H9 (cell line): ENCODE measurements around the gene KLHL1. TPM values are rescaled to one million over a fixed set of nuclear protein-coding genes. Genes with fewer than 3 reads are reported as not detected.

Experiments used
- DNase-seq: peaks from one replicate; pipeline ENCODE4 v3.0.0-alpha.2; 2017
- H2AFZ ChIP-seq: one replicate; pipeline ENCODE4 v1.6.1; 2013; ENCODE audit warnings: mild to moderate bottlenecking, low read length, control low read depth, moderate library complexity
- H2AK5ac ChIP-seq: 2 replicates; pipeline ENCODE4 v1.6.1; 2013; ENCODE audit warnings: low read length, control low read depth, mixed read lengths; ENCODE audit not compliant: insufficient read length
- H2BK120ac ChIP-seq: one replicate; pipeline ENCODE4 v1.6.1; 2013; ENCODE audit warnings: low read depth, mild to moderate bottlenecking, low read length, control low read depth, inconsistent platforms; ENCODE audit not compliant: poor library complexity, severe bottlenecking
- H2BK12ac ChIP-seq: 2 replicates; pipeline ENCODE4 v1.6.1; 2013; ENCODE audit warnings: low read length, control low read depth, mixed read lengths, low read depth; ENCODE audit not compliant: insufficient read length
- H2BK15ac ChIP-seq: 2 replicates; pipeline ENCODE4 v1.6.1; 2013; ENCODE audit warnings: low read depth, low read length, control low read depth
- H2BK20ac ChIP-seq: one replicate; pipeline ENCODE4 v1.6.1; 2013; ENCODE audit warnings: low read depth, mild to moderate bottlenecking, low read length, control low read depth, inconsistent platforms; ENCODE audit not compliant: poor library complexity, severe bottlenecking
- H2BK5ac ChIP-seq: 2 replicates; pipeline ENCODE4 v1.6.1; 2013; ENCODE audit warnings: low read length, control low read depth, mixed read lengths; ENCODE audit not compliant: insufficient read length
- H3K14ac ChIP-seq: 2 replicates; pipeline ENCODE4 v1.6.1; 2013; ENCODE audit warnings: low read length, control low read depth; ENCODE audit not compliant: insufficient read depth
- H3K18ac ChIP-seq: 2 replicates; pipeline ENCODE4 v1.6.1; 2013; ENCODE audit warnings: low read depth, mild to moderate bottlenecking, mixed read lengths, low read length, control low read depth; ENCODE audit not compliant: insufficient read length
- H3K23ac ChIP-seq: 2 replicates; pipeline ENCODE4 v1.6.1; 2013; ENCODE audit warnings: low read length, control low read depth, mixed read lengths, low read depth; ENCODE audit not compliant: insufficient read length
- H3K23me2 ChIP-seq: 2 replicates; pipeline ENCODE4 v1.6.1; 2013; ENCODE audit warnings: low read depth, mild to moderate bottlenecking, mixed read lengths, low read length, control low read depth; ENCODE audit not compliant: insufficient read length, poor library complexity, severe bottlenecking
- H3K27ac ChIP-seq: 2 replicates; pipeline ENCODE4 v1.5.1; 2013; ENCODE audit warnings: low read length, control low read depth, mixed read lengths, low read depth; ENCODE audit not compliant: insufficient read length
- H3K27me3 ChIP-seq: 2 replicates; pipeline ENCODE4 v1.6.1; 2013; ENCODE audit warnings: low read length, control low read depth, inconsistent platforms; ENCODE audit not compliant: insufficient read depth
- H3K4ac ChIP-seq: 2 replicates; pipeline ENCODE4 v1.6.1; 2013; ENCODE audit warnings: low read depth, mild to moderate bottlenecking, control low read depth, inconsistent platforms, low read length, moderate library complexity
- H3K4me1 ChIP-seq: 2 replicates; pipeline ENCODE4 v1.6.1; 2013; ENCODE audit warnings: low read length, control low read depth, inconsistent platforms; ENCODE audit not compliant: insufficient read depth
- H3K4me2 ChIP-seq: 2 replicates; pipeline ENCODE4 v1.6.1; 2013; ENCODE audit warnings: low read length, control low read depth, mixed read lengths; ENCODE audit not compliant: insufficient read length, insufficient read depth
- H3K56ac ChIP-seq: 2 replicates; pipeline ENCODE4 v1.6.1; 2013; ENCODE audit warnings: low read depth, mild to moderate bottlenecking, mixed read lengths, low read length, control low read depth; ENCODE audit not compliant: insufficient read length
- H3K79me1 ChIP-seq: 2 replicates; pipeline ENCODE4 v1.6.1; 2013; ENCODE audit warnings: low read depth, mild to moderate bottlenecking, moderate library complexity, low read length, control low read depth, inconsistent platforms; ENCODE audit not compliant: insufficient read depth, poor library complexity, severe bottlenecking
- H3K79me2 ChIP-seq: 2 replicates; pipeline ENCODE4 v1.6.1; 2013; ENCODE audit warnings: low read length, control low read depth, inconsistent platforms; ENCODE audit not compliant: insufficient read depth
- H3K9ac ChIP-seq: 2 replicates; pipeline ENCODE4 v1.6.1; 2013; ENCODE audit warnings: low read length, control low read depth, mixed read lengths; ENCODE audit not compliant: insufficient read length; ENCODE audit errors: extremely low read depth
- H3K9me3 ChIP-seq: one replicate; pipeline ENCODE4 v1.6.1; 2013; ENCODE audit warnings: low read depth, low read length, inconsistent platforms; ENCODE audit not compliant: control insufficient read depth
- H3T11ph ChIP-seq: one replicate; pipeline ENCODE4 v1.6.1; 2013; ENCODE audit warnings: mild to moderate bottlenecking, low read length, control low read depth, inconsistent platforms
- H4K20me1 ChIP-seq: one replicate; pipeline ENCODE4 v1.6.1; 2013; ENCODE audit not compliant: control insufficient read depth, insufficient read length, insufficient read depth
- H4K5ac ChIP-seq: 2 replicates; pipeline ENCODE4 v1.6.1; 2013; ENCODE audit warnings: low read depth, mild to moderate bottlenecking, mixed read lengths, low read length, control low read depth; ENCODE audit not compliant: insufficient read length
- H4K8ac ChIP-seq: replicated peaks from 2 replicates; pipeline ENCODE4 v1.6.1; 2013; ENCODE audit warnings: low read length, control low read depth, mixed read lengths, low read depth; ENCODE audit not compliant: insufficient read length
- H4K91ac ChIP-seq: 2 replicates; pipeline ENCODE4 v1.6.1; 2013; ENCODE audit warnings: low read depth, mild to moderate bottlenecking, moderate library complexity, mixed read lengths, low read length, control low read depth; ENCODE audit not compliant: insufficient read length
- H3K27ac Mint-ChIP-seq, 3 experiments: 2 replicates in 2 of 3; 3 replicates in 1 of 3; pipeline ENCODE4 v1.8.0; 2020 to 2021; ENCODE audit warnings: mixed read lengths in 3 of 3, mild to moderate bottlenecking in 1 of 3, moderate library complexity in 1 of 3
- H3K27me3 Mint-ChIP-seq: 2 replicates; pipeline ENCODE4 v1.8.0; 2021; ENCODE audit warnings: low read depth, mild to moderate bottlenecking, moderate library complexity, mixed read lengths
- H3K36me3 Mint-ChIP-seq, 3 experiments: 2 replicates in 2 of 3; 3 replicates in 1 of 3; pipeline ENCODE4 v1.8.0; 2020 to 2021; ENCODE audit warnings: low read depth in 3 of 3, mixed read lengths in 3 of 3; ENCODE audit not compliant: insufficient read depth in 1 of 3
- H3K4me1 Mint-ChIP-seq, 2 experiments: 2 replicates each; pipeline ENCODE4 v1.8.0; 2020; ENCODE audit warnings: mixed read lengths in 2 of 2
- H3K4me3 Mint-ChIP-seq, 2 experiments: 2 replicates in 1 of 2; 3 replicates in 1 of 2; pipeline ENCODE4 v1.8.0; 2020 to 2021; ENCODE audit warnings: mild to moderate bottlenecking in 2 of 2, mixed read lengths in 2 of 2, moderate library complexity in 1 of 2
- H3K9me3 Mint-ChIP-seq, 2 experiments: 2 replicates in 1 of 2; 3 replicates in 1 of 2; pipeline ENCODE4 v1.8.0; 2020; ENCODE audit warnings: mild to moderate bottlenecking in 2 of 2, mixed read lengths in 2 of 2, moderate library complexity in 1 of 2
- WGBS: extraction: QIAGEN DNeasy Blood & Tissue Kit; methylation state at CpG from one replicate; pipeline ENCODE4 v1.1.7; 2013; ENCODE audit warnings: missing lambda C conversion rate, low lambda C conversion rate, mixed read lengths; ENCODE audit not compliant: insufficient read length; ENCODE audit errors: extremely low coverage; 5-methylcytosine and 5-hydroxymethylcytosine counted together
- total RNA-seq: library from RNA; stranded (reverse); gene quantifications from 2 replicates; pipeline ENCODE4 v1.2.1, GENCODE V29; 2021
- TF ChIP-seq, protein P1 (sequence below): fragments of 200-600 bp; sonication (generic); conservative IDR thresholded peaks from 3 replicates; pipeline ENCODE4 v1.8.0; 2021; ENCODE audit warnings: antibody characterized with exemption, mild to moderate bottlenecking

The KLHL1 gene
- total RNA-seq, 1 experiment from 2014 or later, result not detected

DNA sequence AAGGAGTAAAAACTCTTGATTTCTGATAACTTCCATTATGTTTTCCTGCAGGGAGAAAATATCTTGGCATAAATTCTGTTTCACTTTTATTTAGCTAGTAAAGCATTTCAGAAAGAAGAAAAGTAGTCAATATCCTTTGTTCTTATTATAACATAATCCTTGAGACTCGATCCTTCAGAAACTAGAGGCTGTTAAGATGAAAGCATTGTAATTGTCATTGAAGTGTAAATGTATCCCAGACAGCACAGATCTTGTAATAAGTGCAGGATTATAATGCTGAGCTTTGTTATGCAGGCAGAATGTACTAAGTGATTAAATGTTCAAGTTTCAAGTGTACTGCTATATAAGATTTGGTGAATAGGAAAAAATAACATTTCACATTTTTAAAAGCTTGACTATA, 225.8 kb downstream of the KLHL1 start:
- Histone ChIP-seq H4K20me1 (no peaks in the 10 kb centered on the region), H3K79me2 (no peaks in the 10 kb centered on the region), H3K56ac (no peak overlapping the region), H3T11ph (no peak overlapping the region), H3K79me1 (no peaks in the 10 kb centered on the region), H3K27me3 (no peaks in the 10 kb centered on the region), H2BK120ac (no peak overlapping the region), H3K23me2 (no peaks in the 10 kb centered on the region), H3K4me1 (no peaks in the 10 kb centered on the region), H2BK15ac (no peak overlapping the region), H4K8ac (no peak overlapping the region), H4K91ac (no peak overlapping the region), H2AFZ (no peak overlapping the region), H2BK20ac (no peak overlapping the region), H3K9me3 (no peaks in the 10 kb centered on the region), H2BK5ac (no peak overlapping the region), H3K4me2 (no peak overlapping the region), H3K4ac (no peak overlapping the region), H3K18ac (no peak overlapping the region), H3K23ac (no peak overlapping the region), H3K27ac (no peak overlapping the region), H4K5ac (no peak overlapping the region), H3K14ac (no peak overlapping the region), H2BK12ac (no peak overlapping the region), H3K9ac (no peak overlapping the region), H2AK5ac (no peak overlapping the region)
- no peaks in the 10 kb centered on the region for H3K36me3 Mint-ChIP-seq
- no CpG with 5 or more reads among the region's 1 CpG for WGBS
- no peak overlapping the region for H3K27ac Mint-ChIP-seq
- peaks cover 0 to 2% of the 10 kb centered on the region in 2 experiments; a peak in 1 of 5 replicates for H3K9me3 Mint-ChIP-seq
- no peaks in the 10 kb centered on the region for H3K4me1 Mint-ChIP-seq
- DNase-seq, result no peak
- TF ChIP-seq, protein P1, sequence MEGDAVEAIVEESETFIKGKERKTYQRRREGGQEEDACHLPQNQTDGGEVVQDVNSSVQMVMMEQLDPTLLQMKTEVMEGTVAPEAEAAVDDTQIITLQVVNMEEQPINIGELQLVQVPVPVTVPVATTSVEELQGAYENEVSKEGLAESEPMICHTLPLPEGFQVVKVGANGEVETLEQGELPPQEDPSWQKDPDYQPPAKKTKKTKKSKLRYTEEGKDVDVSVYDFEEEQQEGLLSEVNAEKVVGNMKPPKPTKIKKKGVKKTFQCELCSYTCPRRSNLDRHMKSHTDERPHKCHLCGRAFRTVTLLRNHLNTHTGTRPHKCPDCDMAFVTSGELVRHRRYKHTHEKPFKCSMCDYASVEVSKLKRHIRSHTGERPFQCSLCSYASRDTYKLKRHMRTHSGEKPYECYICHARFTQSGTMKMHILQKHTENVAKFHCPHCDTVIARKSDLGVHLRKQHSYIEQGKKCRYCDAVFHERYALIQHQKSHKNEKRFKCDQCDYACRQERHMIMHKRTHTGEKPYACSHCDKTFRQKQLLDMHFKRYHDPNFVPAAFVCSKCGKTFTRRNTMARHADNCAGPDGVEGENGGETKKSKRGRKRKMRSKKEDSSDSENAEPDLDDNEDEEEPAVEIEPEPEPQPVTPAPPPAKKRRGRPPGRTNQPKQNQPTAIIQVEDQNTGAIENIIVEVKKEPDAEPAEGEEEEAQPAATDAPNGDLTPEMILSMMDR, result no peak
- no peak overlapping the region for H3K4me3 Mint-ChIP-seq
- H3K27me3 Mint-ChIP-seq, result no peaks in the 10 kb centered on the region
